GM10266 (cell line): ENCODE results near the gene S100Z.
"Not testable (repeated sequence)": the region's sequence is repeated elsewhere in the genome, so short reads cannot be mapped to it uniquely, and the experiment has no call there.

ENCODE experiments used
- DNase-seq: peaks from one replicate; pipeline ENCODE4 v3.0.0; 2012; ENCODE audit errors: extremely low spot score
- CTCF ChIP-seq: IDR thresholded peaks from 2 replicates; pipeline ENCODE4 v1.5.1; 2012; ENCODE audit warnings: mild to moderate bottlenecking, low read depth; ENCODE audit not compliant: control insufficient read depth, insufficient read depth; ENCODE audit errors: missing control alignments

Gene S100Z

GRCh38 chr5:76807296-76807695 is 42.5 kb upstream of the S100Z start:
- no peak for TF ChIP-seq CTCF
- DNase-seq = no peak

DNA sequence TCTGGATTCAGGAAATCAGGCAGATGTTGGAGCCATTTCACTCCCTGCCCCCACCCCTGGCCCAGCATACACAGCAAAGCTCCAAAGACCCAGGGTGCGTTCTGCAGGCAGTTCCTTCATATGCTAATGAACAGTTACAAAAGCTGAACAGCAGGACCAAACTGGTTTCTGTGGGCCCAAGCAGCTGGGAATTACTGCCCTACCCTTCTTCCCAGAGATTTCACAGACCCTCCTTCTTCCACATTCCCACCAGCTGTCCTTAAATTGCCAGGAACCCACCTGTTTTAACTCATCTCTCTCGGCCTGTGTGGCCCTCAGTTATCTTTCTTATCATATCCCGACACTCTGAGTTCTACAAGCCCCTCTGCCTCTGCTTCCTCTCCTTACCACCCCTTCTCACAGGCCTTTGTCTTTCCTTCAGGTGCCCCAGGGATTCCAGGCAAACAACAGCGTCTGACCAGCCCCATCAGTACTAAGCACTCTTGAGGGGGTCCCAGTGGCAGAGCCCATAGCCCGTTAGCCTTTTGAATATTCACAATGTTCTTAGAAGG is 41.6 kb upstream of the S100Z start:
- no peak for TF ChIP-seq CTCF
- DNase-seq = no peak

DNA sequence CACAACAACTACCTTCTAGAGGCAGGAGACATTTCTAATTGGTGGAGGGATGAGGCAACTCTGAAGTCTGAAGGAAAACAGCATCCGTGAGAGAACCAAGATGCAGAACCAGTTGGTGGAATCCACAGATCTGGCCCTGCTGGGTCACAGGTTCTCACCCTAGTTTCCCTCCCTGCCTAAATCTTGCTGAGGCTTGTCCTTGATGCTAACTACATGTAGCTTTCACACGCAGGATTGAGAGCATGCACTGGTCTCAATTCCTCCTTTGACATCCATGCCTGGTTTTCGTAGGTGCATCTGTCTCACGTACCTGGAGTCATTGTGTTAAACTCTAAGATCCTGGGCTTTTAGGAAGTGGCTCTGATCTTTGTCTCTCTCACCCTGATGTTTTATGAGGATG is 40.7 kb upstream of the S100Z start:
- TF ChIP-seq CTCF = no peak
- no peak for DNase-seq

- DNase-seq = no peak
- TF ChIP-seq CTCF = no peak
Observed at GRCh38 chr5:76810236-76810635, 39.6 kb upstream of the S100Z start.

GRCh38 chr5:76811214-76811613 is 38.6 kb upstream of the S100Z start:
- no peak for TF ChIP-seq CTCF
- no peak for DNase-seq

DNA sequence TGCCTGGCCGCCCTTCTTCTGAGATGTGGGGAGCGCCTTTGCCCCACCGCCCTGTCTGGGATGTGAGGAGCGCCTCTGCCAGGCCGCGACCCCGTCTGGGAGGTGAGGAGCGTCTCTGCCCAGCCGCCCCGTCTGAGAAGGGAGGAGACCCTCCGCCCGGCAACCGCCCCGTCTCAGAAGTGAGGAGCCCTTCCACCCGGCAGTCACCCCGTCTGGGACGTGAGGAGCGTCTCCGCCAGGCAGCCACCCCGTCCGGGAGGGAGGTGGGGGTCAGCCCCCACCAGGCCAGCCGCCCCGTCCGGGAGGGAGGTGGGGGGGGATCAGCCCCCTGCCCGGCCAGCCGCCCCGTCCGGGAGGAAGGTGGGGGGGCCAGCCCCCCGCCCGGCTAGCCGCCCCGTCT is 37.6 kb upstream of the S100Z start:
- DNase-seq = not testable (repeated sequence)

DNA sequence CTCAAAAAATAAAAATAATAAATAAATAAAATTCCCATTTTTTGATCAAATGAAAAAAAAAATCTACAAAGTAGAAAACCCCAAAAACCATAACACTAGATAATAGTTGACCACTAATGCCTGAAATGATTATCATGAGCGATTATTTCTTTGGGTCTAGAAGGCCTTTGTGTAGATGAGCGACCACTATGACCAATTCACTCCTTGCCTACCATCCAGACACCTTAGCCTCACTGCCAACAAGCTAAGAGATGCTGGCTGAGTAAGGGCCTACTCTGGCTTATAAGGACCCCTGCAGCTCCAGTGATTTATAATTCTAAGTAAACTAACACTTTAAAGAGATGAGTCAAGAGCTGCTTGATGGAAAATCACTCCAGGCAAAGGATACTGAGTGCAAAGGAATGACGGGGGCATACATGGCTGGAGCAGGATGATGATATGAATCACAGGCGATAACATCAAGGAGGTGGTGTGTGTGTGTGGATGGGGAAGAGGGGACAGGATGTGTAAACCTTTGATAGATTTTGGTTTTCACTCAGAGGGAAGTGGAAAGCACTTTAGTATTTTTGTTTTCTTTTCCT is 35.7 kb upstream of the S100Z start:
- no peak for TF ChIP-seq CTCF
- DNase-seq = no peak
